PC-3 (cell line): ENCODE results near the gene SYTL1.

Source experiments
- CTCF ChIP-seq: fragments of 300-600 bp; sonication (generic); conservative IDR thresholded peaks from 2 replicates; pipeline ENCODE4 v1.5.1; 2017; ENCODE audit warnings: antibody characterized with exemption, low read depth, mild to moderate bottlenecking, low read length
- EZH2 ChIP-seq: fragments of 300-600 bp; sonication (generic); IDR thresholded peaks from one replicate; pipeline ENCODE4 v1.6.1; 2017; ENCODE audit warnings: antibody characterized with exemption, mild to moderate bottlenecking, low read length; ENCODE audit not compliant: unreplicated experiment
- EZH2phosphoT487 ChIP-seq: fragments of 300-600 bp; sonication (generic); IDR thresholded peaks from 2 replicates; pipeline ENCODE4 v1.6.1; 2018; ENCODE audit warnings: mild to moderate bottlenecking, antibody characterized with exemption, low read length, borderline replicate concordance

- no peak for TF ChIP-seq CTCF
- TF ChIP-seq EZH2 = no peak
- no peak for TF ChIP-seq EZH2phosphoT487
These were observed 38.4 kb downstream of the SYTL1 start for GRCh38 chr1:27380224-27380623.
